VCaP (cell line): ENCODE results near the gene ARHGEF12.

ENCODE experiments used
- H3K27ac ChIP-seq: fragments of 450-650 bp; 2 replicates; pipeline ENCODE4 v1.5.1; 2017
- TF ChIP-seq, protein P1 (sequence below): fragments of 450-650 bp; conservative IDR thresholded peaks from 2 replicates; pipeline ENCODE4 v1.5.1; 2017; ENCODE audit warnings: mild to moderate bottlenecking, moderate library complexity

ARHGEF12 gene

DNA sequence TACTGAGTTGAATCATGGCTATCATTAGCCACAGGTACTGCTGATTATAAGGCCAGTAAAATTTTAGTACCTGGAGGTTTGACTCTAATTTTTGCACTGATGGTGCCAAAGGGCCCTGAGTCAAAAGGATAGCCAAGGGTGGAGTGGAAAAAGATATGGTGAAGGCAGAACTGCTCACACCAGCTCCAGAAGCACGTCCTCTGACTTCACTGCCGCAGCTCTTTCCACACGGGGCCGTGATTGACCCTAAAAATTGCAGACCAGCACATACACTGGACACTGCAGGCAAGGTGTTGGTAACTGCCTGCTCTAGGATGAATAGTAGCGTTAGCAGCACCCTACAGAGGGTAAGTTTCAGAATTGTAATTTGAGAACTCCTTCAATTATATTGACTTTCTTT is 149.9 kb downstream of the ARHGEF12 start:
- no peak overlapping the region for H3K27ac ChIP-seq
- TF ChIP-seq, protein P1, sequence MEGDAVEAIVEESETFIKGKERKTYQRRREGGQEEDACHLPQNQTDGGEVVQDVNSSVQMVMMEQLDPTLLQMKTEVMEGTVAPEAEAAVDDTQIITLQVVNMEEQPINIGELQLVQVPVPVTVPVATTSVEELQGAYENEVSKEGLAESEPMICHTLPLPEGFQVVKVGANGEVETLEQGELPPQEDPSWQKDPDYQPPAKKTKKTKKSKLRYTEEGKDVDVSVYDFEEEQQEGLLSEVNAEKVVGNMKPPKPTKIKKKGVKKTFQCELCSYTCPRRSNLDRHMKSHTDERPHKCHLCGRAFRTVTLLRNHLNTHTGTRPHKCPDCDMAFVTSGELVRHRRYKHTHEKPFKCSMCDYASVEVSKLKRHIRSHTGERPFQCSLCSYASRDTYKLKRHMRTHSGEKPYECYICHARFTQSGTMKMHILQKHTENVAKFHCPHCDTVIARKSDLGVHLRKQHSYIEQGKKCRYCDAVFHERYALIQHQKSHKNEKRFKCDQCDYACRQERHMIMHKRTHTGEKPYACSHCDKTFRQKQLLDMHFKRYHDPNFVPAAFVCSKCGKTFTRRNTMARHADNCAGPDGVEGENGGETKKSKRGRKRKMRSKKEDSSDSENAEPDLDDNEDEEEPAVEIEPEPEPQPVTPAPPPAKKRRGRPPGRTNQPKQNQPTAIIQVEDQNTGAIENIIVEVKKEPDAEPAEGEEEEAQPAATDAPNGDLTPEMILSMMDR, result no peak

DNA sequence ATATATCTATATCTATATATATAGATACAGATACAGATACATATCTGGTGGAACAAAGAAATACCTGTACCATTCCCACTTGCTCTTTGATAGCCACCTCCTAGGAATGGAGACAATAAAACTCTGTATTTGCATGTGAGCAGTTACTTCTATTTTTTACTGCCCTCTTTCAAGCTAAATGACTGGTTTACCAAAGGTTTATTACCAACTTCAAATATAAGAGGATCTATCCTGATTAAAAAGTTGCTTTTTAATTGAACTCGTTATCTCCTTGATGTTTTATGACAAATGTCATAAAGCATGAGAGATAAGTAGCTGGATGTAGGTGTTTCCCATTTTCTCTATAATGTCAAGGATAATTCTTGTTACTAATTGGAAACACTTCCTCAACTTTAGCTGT is 153.6 kb downstream of the ARHGEF12 start:
- H3K27ac ChIP-seq, result no peak overlapping the region
- TF ChIP-seq, protein P1, result no peak

DNA sequence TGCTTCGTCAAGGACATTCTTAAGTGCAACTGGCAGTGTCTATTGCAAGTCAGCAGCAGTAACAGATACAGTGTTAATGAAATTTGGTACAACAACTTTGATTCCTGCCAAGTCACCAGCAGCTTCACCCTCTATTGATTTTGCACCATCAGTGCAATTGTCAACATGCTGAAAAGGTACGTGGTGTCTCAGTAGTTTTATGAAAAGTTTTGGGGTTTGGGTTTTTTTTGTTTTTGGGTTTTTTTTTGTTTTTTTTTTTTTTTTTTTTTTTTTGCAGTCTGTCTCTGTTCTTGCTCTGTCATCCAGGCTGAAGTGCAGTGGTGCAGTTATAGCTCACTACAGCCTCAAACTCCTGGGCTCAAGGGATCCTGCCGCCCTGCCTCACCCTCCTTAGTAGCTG is 156.3 kb downstream of the ARHGEF12 start:
- no peak overlapping the region for H3K27ac ChIP-seq
- TF ChIP-seq, protein P1, result no peak

DNA sequence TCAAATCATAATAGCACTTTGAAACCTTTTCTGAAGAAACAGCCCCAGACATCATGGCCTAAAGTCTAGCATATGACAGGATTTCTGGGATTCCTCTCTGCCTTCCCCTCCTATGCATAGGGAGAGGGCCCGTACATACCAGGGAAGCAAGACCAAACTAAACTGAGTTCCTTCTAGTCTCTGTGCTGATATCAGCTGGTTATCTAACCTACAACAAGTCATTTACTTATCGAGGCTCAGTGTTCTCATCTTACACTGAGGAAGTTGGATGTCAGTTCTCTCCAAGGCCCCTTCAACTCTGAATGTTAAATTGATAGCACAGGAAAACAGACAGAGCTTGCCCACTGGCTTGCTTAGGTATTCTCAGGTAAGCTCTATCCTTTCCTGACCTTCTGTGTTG is 158.4 kb downstream of the ARHGEF12 start:
- no peak overlapping the region for H3K27ac ChIP-seq
- TF ChIP-seq, protein P1, result no peak

DNA sequence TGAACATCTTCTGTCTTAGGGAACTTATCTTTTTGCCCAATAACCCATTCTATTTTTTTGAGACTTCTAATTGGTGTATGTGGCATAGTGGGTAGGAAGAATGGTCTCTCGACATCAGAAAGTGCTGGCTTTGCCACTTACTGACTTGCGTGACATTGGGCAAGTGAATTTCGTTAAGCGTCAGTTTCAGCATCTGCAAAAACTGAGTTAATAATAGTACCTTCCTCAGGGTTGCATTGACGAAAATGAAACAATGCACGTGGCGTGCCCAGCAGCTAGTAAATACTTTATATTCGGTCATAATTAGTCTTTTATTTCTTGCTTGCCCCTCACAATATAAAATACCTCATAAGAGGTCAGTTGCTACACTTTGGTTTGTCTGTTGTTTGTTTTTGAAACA is 162.9 kb downstream of the ARHGEF12 start:
- TF ChIP-seq, protein P1, result no peak
- H3K27ac ChIP-seq, result no peak overlapping the region

DNA sequence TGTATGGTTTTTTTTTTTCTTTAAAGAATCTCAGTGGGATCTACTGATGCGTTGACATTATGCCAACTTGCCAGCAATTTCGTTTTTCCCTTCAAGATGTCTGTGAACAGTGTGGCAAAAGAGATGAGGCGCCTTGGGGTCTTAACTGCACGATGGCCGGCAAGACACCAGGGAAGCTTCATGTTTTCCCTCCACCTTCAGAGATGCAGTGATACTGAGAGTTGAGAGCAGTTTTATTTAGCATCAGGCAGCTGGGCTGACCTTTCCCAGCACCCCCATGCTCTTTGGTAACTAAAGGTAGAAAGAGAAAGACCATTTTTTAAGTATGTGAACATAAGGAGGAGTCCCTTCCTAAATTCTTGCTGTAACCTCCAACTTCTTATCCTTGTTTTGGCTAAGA is 163.6 kb downstream of the ARHGEF12 start:
- TF ChIP-seq, protein P1, result no peak
- no peak overlapping the region; the same call in 1 of the 2 replicates for H3K27ac ChIP-seq

DNA sequence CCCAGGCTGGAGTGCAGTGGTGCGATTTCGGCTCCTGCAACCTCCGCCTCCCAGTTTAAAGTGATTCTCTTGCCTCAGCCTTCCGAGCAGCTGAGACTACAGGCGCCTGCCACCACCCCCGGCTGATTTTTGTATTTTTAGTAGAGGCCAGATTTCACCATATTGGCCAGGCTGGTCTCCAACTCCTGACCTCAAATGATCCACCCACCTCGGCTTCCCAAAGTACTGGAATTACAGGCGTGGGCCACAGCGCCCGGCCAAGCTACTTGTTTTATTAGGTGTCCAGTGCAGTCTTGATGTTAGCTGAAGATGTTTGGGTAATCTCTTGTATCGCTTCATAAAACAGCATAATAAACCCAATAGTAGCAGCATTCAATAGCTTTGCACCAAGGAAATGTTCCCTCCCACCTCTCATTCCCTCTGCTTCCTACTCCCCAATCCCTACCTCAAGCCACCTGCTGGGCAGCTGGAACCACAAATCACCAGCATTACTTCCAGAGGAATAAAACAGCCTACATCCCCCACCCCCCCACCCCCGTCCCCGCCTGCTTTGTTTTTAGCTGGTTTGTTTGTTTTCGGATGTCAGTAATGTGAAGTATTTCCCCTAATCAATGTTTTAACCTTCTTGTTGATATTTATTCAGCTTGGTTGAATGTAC is 164.3 kb downstream of the ARHGEF12 start:
- H3K27ac ChIP-seq, result no peak overlapping the region; the same call in 1 of the 2 replicates
- TF ChIP-seq, protein P1, result no peak
